PC-3 (cell line): Measurements from ENCODE around the gene RIPOR2.

Source experiments
- CTCF ChIP-seq: fragments of 300-600 bp; sonication (generic); conservative IDR thresholded peaks from 2 replicates; pipeline ENCODE4 v1.5.1; 2017; ENCODE audit warnings: antibody characterized with exemption, low read depth, mild to moderate bottlenecking, low read length
- EZH2 ChIP-seq: fragments of 300-600 bp; sonication (generic); IDR thresholded peaks from one replicate; pipeline ENCODE4 v1.6.1; 2017; ENCODE audit warnings: antibody characterized with exemption, mild to moderate bottlenecking, low read length; ENCODE audit not compliant: unreplicated experiment
- EZH2phosphoT487 ChIP-seq: fragments of 300-600 bp; sonication (generic); IDR thresholded peaks from 2 replicates; pipeline ENCODE4 v1.6.1; 2018; ENCODE audit warnings: mild to moderate bottlenecking, antibody characterized with exemption, low read length, borderline replicate concordance

GRCh38 chr6:24867104-24867703, 68.6 kb downstream of the RIPOR2 start:
- no peak for TF ChIP-seq EZH2
- no peak for TF ChIP-seq CTCF
- no peak for TF ChIP-seq EZH2phosphoT487
